ENCODE results near the gene GARIN5B.

GRCh38 chr19:55377356-55378131 lies 14.5 kb upstream of the GARIN5B start:
- TF ChIP-seq FOXP2 (optimal IDR thresholded peaks at IDR 0.05; ENCODE audit: control extremely low read depth, extremely low read length, insufficient read depth) = no peak
- TF ChIP-seq EZH2 (IDR thresholded peaks at IDR 0.05) = no peak

All from SK-N-MC (cell line).